Measurements from ENCODE around the gene SV2C. TPM values are rescaled to one million over a fixed set of nuclear protein-coding genes. Genes with fewer than 3 reads are reported as not detected.

SV2C gene
- total and polyA plus RNA-seq, 2 donors from 2014 or later, result 0.13 TPM; not detected in 1

DNA sequence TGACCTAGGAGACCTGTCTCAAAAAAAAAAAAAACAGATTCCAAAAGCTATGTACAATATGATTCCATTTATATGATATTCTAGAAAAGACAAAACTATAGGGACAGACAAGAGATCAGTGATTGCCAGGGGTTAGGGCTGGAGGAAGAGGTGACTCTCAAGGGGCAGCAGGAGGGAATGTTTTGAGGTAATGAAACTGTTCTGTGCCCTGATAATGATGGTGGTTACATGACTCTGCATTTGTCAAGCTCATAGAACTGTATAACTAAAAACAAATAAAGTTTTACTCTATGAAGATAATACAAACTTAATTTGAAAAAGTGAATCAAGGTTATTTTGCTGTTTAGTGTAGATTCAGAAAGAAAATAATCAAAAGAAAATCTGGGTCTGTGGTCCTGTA, 194.6 kb downstream of the SV2C start:
- Histone ChIP-seq H3K9me3 (ENCODE audit: control insufficient read depth in 2 of 3, insufficient read depth in 1 of 3, low read length in 3 of 3) (no peaks in the 10 kb centered on the region), H3K27me3 (ENCODE audit: control insufficient read depth, insufficient read depth, low read length) (no peaks in the 10 kb centered on the region), H3K9ac (ENCODE audit: low read length in 3 of 3) (no peak overlapping the region), H3K27ac (ENCODE audit: low read depth in 2 of 2, low read length in 2 of 2) (no peak overlapping the region), H3K4me1 (ENCODE audit: control insufficient read depth in 2 of 3, insufficient read depth in 2 of 3, low read depth in 1 of 3, low read length in 3 of 3) (peaks cover 0 to 4% (median 0%) of the 10 kb centered on the region in 3 donors), H3K4me3 (ENCODE audit: low read length in 3 of 3) (no peak overlapping the region), H3K36me3 (ENCODE audit: control insufficient read depth in 2 of 3, insufficient read depth in 3 of 3, low read length in 3 of 3) (no peaks in the 10 kb centered on the region)
- intact Hi-C loops (cut with DNase I), result no loop called here
- TF ChIP-seq, protein P1, sequence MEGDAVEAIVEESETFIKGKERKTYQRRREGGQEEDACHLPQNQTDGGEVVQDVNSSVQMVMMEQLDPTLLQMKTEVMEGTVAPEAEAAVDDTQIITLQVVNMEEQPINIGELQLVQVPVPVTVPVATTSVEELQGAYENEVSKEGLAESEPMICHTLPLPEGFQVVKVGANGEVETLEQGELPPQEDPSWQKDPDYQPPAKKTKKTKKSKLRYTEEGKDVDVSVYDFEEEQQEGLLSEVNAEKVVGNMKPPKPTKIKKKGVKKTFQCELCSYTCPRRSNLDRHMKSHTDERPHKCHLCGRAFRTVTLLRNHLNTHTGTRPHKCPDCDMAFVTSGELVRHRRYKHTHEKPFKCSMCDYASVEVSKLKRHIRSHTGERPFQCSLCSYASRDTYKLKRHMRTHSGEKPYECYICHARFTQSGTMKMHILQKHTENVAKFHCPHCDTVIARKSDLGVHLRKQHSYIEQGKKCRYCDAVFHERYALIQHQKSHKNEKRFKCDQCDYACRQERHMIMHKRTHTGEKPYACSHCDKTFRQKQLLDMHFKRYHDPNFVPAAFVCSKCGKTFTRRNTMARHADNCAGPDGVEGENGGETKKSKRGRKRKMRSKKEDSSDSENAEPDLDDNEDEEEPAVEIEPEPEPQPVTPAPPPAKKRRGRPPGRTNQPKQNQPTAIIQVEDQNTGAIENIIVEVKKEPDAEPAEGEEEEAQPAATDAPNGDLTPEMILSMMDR (IDR thresholded peaks at IDR 0.05; ENCODE audit: borderline replicate concordance, extremely low read depth, insufficient read depth), result no peak
- DNase-seq (no peak), FAIRE-seq (no peak)

DNA sequence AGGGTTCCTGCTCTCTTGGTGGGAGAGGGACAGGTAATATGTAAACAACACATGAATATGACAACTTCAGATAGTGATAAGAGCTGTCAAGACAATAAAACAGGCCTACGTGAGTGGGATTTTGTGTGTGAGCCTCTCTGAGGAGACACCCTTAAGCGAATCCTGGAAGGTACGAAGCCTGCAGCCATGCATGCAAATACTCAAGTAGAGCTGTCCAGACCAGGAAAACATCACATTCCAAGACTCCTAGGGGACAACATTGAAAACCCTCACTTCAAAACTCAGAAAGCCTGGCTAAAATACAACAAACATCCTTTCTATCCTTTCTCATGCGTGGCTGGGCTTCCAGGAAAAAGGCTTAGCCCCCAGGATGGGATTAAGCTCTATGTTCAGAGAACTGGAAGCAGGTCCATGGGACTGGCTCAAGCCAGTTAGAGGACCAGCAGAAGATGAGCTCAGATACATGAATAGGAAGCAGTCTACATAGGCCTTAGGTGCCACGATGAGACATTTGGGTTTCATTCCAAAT, 195.1 kb downstream of the SV2C start:
- intact Hi-C loops (cut with DNase I), result no loop called here
- Histone ChIP-seq H3K4me1 (ENCODE audit: control insufficient read depth in 2 of 3, insufficient read depth in 2 of 3, low read depth in 1 of 3, low read length in 3 of 3) (peaks cover 0 to 4% (median 0%) of the 10 kb centered on the region in 3 donors), H3K9me3 (ENCODE audit: control insufficient read depth in 2 of 3, insufficient read depth in 1 of 3, low read length in 3 of 3) (no peaks in the 10 kb centered on the region), H3K36me3 (ENCODE audit: control insufficient read depth in 2 of 3, insufficient read depth in 3 of 3, low read length in 3 of 3) (no peaks in the 10 kb centered on the region), H3K27ac (ENCODE audit: low read depth in 2 of 2, low read length in 2 of 2) (no peak overlapping the region), H3K4me3 (ENCODE audit: low read length in 3 of 3) (no peak overlapping the region), H3K9ac (ENCODE audit: low read length in 3 of 3) (no peak overlapping the region), H3K27me3 (ENCODE audit: control insufficient read depth, insufficient read depth, low read length) (no peaks in the 10 kb centered on the region)
- TF ChIP-seq, protein P1 (IDR thresholded peaks at IDR 0.05; ENCODE audit: borderline replicate concordance, extremely low read depth, insufficient read depth), result no peak
- DNase-seq (no peak), FAIRE-seq (no peak)

DNA sequence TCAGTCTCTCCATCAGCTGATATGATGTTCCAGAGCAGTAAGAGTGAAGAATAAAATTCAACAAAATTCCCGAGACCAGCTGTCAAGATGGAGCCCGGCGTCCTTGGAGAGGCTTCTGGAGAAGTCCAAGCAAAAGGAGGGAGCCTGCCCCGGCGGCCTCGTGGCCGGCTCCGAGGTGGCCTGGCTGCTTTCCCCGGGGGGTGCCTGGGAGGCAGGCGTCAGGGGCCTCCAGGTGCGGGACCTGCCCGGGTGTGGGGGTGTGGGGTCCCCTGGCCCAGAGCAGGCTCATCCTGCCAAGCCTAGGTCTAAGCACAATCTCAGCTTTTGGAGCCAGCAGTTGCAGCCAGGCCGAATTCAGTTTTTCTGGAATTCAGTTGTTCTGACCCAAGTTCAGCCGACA, 197.3 kb downstream of the SV2C start:
- peak in 1 of 5 donors; percentile 64 for DNase-seq
- TF ChIP-seq, protein P1 (IDR thresholded peaks at IDR 0.05; ENCODE audit: borderline replicate concordance, extremely low read depth, insufficient read depth), result no peak
- Histone ChIP-seq H3K9ac (ENCODE audit: low read length in 3 of 3) (no peak overlapping the region), H3K9me3 (ENCODE audit: control insufficient read depth in 2 of 3, insufficient read depth in 1 of 3, low read length in 3 of 3) (no peaks in the 10 kb centered on the region), H3K4me3 (ENCODE audit: low read length in 3 of 3) (no peak overlapping the region), H3K4me1 (ENCODE audit: control insufficient read depth in 2 of 3, insufficient read depth in 2 of 3, low read depth in 1 of 3, low read length in 3 of 3) (no peaks in the 10 kb centered on the region), H3K27ac (ENCODE audit: low read depth in 2 of 2, low read length in 2 of 2) (no peak overlapping the region), H3K27me3 (ENCODE audit: control insufficient read depth, insufficient read depth, low read length) (no peaks in the 10 kb centered on the region), H3K36me3 (ENCODE audit: control insufficient read depth in 2 of 3, insufficient read depth in 3 of 3, low read length in 3 of 3) (no peaks in the 10 kb centered on the region)
- intact Hi-C loops (cut with DNase I), result no loop called here
- FAIRE-seq, result no peak

DNA sequence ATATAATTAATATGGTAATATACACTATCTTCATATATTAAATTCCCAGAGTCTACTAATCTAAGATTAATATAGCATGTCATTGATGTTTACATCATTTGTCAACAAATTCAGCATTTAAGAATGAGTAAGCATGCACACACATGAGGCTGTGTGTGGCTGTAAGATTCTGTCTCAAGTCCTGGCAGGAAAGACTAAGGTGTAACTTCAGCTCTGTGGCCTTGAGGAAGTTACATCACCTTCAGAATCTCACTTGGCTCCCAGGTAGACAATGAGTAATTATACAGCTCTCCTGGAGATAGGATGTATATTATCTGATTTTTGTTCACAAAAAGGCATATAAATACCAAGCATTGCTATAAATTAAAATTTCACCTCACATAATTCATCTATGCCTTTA, 200.5 kb downstream of the SV2C start:
- Histone ChIP-seq H3K27me3 (ENCODE audit: control insufficient read depth, insufficient read depth, low read length) (no peaks in the 10 kb centered on the region), H3K9ac (ENCODE audit: low read length in 3 of 3) (no peak overlapping the region), H3K36me3 (ENCODE audit: control insufficient read depth in 2 of 3, insufficient read depth in 3 of 3, low read length in 3 of 3) (no peaks in the 10 kb centered on the region), H3K9me3 (ENCODE audit: control insufficient read depth in 2 of 3, insufficient read depth in 1 of 3, low read length in 3 of 3) (no peaks in the 10 kb centered on the region), H3K4me3 (ENCODE audit: low read length in 3 of 3) (no peak overlapping the region), H3K27ac (ENCODE audit: low read depth in 2 of 2, low read length in 2 of 2) (no peak overlapping the region), H3K4me1 (ENCODE audit: control insufficient read depth in 2 of 3, insufficient read depth in 2 of 3, low read depth in 1 of 3, low read length in 3 of 3) (no peaks in the 10 kb centered on the region)
- DNase-seq, result no peak
- TF ChIP-seq, protein P1 (IDR thresholded peaks at IDR 0.05; ENCODE audit: borderline replicate concordance, extremely low read depth, insufficient read depth), result no peak
- no peak for FAIRE-seq
- intact Hi-C loops (cut with DNase I), result no loop called here

All from kidney (tissue), 14 donors.